ENCODE data around the gene FBXO15.

FBXO15 gene

GRCh38 chr18:74040459-74041332 lies 106.9 kb downstream of the FBXO15 start:
- DNase-seq = peak; percentile 51 to 75

- DNase-seq = no peak
Observed at GRCh38 chr18:74040008-74040407, 107.6 kb downstream of the FBXO15 start.

GRCh38 chr18:74029161-74029560 lies 118.5 kb downstream of the FBXO15 start:
- DNase-seq = no peak
